Measurements from ENCODE around the gene TWF2.

Gene TWF2

GRCh38 chr3:52256622-52257021 is 17.7 kb upstream of the TWF2 start:
- no peak for DNase-seq

GRCh38 chr3:52256159-52256558 is 17.2 kb upstream of the TWF2 start:
- DNase-seq: no peak

- DNase-seq: no peak
Measured at GRCh38 chr3:52254608-52255007, 15.7 kb upstream of the TWF2 start.

DNA sequence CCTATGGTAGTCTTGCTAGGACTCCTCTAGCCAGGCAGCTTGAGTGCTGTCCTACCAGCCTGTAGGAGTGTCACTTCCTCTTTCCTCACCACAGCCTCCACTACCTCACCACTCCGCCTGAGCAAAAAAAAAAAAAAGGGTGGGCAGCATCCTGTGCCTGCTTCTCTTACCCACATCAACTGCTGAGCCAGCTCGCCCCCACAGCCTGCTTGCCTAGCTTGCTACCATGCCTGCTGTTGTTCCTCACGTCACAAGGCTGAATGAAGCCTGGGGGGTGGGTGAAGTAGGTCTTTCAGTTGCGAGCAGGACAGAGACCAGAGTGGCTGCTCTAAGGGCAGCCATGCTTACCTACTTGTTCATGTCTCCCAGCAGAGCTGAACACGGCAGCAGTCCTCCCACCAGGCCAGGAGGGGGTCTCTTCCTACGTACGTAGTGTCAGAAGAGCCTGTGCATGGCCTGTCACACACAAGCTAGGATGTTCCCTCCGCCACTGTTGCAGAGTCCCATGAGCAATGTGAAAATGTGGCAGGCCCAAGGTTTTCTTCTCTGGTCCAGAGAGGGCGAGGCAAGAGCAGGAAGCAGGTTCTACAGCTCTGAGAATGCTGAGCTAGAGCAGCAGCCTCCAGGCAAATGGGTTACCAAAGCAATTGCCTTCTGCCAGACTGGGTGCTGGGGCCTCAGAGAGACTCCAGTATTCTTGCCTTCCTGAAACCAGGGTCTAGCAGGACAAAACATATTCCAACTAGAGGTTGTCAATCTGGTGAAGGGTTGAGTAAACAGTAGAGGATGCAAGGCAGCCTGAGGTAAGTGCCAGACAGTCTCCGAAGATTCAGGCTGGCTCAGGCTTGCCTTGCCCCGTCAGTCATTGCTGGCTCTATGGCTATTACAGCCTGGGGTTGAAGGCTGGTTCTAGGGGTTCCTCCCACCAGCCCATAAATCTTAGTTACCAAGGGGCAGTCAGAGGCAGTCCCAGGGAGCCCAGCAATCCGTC is 14.7 kb upstream of the TWF2 start:
- peak; percentile 76 for DNase-seq

- DNase-seq: no peak
Measured at GRCh38 chr3:52250122-52250521, 11.2 kb upstream of the TWF2 start.

DNA sequence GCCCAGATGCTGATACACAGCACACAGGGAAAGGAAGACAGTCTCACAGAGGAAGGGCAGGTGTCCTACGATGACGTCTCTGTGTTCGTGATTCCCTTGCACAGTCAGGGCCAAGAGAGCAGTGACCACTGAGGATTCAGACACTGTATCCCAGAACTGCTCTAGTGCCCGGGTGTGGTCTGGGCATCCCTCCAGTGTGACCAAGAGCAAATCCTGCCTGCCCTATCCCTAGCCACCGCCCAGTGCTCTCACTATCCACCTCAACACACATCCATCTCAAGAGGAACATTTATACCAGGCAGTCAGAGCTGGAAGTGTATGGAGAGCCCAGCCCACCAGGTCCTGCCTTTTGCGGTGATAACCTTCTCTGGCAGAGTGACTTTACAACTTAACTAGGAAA is 10.7 kb upstream of the TWF2 start:
- no peak for DNase-seq

- DNase-seq: no peak
Measured at GRCh38 chr3:52248816-52249547, 10.0 kb upstream of the TWF2 start.

GRCh38 chr3:52248165-52248541 is 9.2 kb upstream of the TWF2 start:
- no peak for DNase-seq

GRCh38 chr3:52247409-52248164 is 8.6 kb upstream of the TWF2 start:
- DNase-seq: no peak

GRCh38 chr3:52246728-52247408 is 7.9 kb upstream of the TWF2 start:
- DNase-seq: no peak

GRCh38 chr3:52246264-52246620 is 7.3 kb upstream of the TWF2 start:
- no peak for DNase-seq

GRCh38 chr3:52245322-52246263 is 6.6 kb upstream of the TWF2 start, which contains the start of gene PPM1M:
TSS of gene PPM1M (plus strand) at chr3:52245759. CDS start at chr3:52245825, 66 bp downstream.
- DNase-seq: peak; percentile 60

DNA sequence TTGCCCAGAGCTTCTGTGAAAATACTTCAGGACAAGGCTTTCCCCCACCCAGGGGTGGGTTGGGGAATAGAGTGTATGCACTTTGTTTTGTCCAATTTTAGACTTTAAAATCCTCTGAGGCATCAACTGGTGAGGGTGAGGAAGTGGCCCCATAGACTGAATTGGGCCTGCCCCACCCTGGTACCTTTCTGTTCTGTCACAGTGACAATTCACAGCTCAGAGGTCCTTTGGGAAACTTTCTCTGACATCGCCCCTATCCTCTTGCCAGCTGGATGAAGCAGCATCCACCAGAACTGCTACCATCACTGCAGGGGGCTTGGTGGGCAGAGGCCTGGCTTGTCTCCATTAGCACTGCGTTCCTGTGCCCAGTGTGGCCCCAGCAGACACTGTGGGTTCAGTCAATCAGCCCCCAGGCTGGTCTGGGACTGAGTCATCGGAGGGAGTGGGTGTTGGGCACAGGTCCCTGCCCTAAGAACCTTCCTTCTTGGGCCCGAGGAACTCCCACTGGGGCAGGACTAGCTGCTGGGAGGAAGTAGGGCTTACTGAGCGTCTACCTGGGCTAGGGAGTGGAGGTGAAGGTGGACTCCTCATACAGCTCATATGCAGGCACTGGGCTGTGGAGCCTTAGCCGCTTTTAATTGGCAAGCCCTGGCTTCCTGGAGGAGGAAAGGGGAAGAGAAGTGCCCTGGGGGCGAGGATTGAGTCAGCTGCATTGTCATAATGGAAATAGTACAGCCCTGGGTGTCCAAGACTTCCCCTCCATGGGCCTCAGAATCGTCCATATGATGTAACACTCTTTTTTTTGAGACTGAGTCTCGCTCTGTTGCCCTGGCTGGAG is 5.1 kb upstream of the TWF2 start:
- DNase-seq: peak; percentile 34

GRCh38 chr3:52242039-52242438 is 3.1 kb upstream of the TWF2 start:
- no peak for DNase-seq

GRCh38 chr3:52240886-52241370 is 2.0 kb upstream of the TWF2 start:
- DNase-seq: peak; percentile 1

- DNase-seq: peak; percentile 52
Measured at GRCh38 chr3:52240059-52240885, 1.3 kb upstream of the TWF2 start.

DNA sequence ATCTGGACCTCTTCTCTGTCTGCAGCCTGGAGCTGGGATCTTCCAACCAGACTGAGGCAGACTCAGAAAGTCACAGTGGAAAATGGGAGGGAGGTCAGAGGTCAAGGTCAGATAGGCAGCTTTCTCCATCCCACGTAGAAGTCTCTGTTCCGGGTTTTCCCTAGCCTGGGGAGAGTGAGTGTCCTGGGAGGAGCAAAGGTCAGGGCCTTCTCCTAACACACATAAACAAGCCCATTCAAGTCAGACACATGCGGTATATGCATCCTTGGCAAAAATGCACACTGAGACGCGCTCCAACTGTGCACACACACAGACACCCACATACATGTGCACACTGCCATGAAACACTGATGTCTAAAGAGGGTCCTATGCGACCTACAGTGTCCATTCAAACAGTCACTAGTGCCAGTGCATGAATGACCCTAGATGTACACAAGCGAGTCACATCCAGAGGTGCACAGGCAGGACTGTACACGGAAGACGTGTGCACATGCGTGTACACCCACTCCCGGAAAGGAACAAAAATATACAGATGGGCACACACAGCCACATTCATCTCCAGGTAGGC is 681 bp downstream of the TWF2 start:
- peak; percentile 3 for DNase-seq

DNA sequence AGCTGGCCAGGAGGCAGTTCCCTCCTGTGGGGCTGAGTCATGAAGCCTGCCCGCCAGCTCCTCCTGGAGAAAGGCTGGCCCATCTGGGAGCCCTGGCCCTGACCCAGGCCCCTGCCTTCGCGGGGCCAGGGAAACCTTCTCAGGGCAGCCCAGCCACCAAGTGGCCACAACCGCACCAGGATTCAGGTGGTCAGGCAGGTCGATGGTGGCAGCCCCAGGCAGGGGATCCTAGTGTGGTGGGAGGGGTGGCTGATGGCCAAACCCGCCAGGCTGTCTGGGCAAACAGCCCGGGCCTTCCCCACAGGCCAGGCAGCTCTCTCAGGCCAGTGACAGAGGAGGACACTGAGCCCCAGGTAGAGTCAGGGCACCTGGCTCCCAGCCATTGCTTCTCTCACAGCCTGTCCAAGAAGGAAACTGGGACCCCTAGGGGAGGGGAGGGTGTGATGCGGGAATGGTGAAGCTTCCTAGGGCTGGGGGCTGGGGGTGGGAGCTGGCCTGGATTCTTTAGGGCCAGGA is 1.2 kb downstream of the TWF2 start:
- DNase-seq: no peak

Data from stimulated activated CD4-positive, alpha-beta T cell treated with anti-CD3 and anti-CD28 coated beads, Interleukin-4, amount 100 ng/mL, for 1 hour (primary cell).